ENCODE measurements around the gene FBLIM1. TPM values are rescaled to one million over a fixed set of nuclear protein-coding genes. Genes with fewer than 3 reads are reported as not detected.
A peak's percentile ranks its signal among the peaks of the same experiment; 100 is the strongest.

FBLIM1 gene
- total RNA-seq, 2 donors from 2014 or later: 42.5 to 46.2 TPM

DNA sequence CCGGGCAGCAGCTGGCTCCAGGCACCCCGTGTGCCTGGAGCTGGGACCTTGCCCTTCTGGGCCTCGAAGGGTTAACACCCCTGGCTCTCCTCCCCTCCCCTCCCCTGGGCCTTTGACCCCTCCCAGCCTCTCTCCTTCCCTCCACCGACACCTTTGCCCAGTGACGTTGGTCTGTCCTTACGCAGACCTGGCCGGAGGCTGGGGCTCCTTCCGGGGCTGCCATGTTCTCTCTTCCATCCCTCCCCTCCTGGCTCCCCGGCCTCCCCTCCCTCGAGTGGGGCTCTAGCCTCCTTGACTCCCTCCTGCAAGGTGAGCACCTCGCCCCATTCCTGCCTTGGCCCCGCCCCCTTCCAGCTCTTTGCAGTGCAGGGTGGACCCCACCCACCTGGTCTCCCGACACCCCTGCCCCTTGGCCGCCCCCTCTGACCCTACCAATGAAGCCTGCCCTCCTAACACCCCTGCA lies 16.2 kb upstream of the FBLIM1 start, which contains the start of gene TMEM82:
Gene TMEM82 (plus strand): TSS at position 161 of the 463 bp plus-strand sequence. CDS start 61 bp downstream, at position 222.
- Histone ChIP-seq H3K9me3 (no peaks in the 10 kb centered on the region), H3K27me3 (no peaks in the 10 kb centered on the region), H3K4me1 (peaks cover 29% of the 10 kb centered on the region), H3K4me3 (no peak within 1 kb of the TSS), H3K36me3 (replicated peaks in 1 of 2; ENCODE audit: insufficient read depth in 1 of 2, low read depth in 2 of 2) (no peaks in the 10 kb centered on the region), H3K27ac (no peak within 1 kb of the TSS)
- TF ChIP-seq, protein P1, sequence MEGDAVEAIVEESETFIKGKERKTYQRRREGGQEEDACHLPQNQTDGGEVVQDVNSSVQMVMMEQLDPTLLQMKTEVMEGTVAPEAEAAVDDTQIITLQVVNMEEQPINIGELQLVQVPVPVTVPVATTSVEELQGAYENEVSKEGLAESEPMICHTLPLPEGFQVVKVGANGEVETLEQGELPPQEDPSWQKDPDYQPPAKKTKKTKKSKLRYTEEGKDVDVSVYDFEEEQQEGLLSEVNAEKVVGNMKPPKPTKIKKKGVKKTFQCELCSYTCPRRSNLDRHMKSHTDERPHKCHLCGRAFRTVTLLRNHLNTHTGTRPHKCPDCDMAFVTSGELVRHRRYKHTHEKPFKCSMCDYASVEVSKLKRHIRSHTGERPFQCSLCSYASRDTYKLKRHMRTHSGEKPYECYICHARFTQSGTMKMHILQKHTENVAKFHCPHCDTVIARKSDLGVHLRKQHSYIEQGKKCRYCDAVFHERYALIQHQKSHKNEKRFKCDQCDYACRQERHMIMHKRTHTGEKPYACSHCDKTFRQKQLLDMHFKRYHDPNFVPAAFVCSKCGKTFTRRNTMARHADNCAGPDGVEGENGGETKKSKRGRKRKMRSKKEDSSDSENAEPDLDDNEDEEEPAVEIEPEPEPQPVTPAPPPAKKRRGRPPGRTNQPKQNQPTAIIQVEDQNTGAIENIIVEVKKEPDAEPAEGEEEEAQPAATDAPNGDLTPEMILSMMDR (IDR thresholded peaks at IDR 0.05): no peak
- no peak for TF ChIP-seq POLR2A (IDR thresholded peaks at IDR 0.05)
- ATAC-seq (no peak), DNase-seq (peak in 1 of 4 donors; percentile 16)
- intact Hi-C loops (cut with DNase I): loop anchor here (10.0 kb wide), 1 partner anchor 148 kb away; no protein-coding TSS in a partner anchor
- 34 to 39% methylated on average over 13 to 14 of the region's 14 CpGs for WGBS, 2 donors

DNA sequence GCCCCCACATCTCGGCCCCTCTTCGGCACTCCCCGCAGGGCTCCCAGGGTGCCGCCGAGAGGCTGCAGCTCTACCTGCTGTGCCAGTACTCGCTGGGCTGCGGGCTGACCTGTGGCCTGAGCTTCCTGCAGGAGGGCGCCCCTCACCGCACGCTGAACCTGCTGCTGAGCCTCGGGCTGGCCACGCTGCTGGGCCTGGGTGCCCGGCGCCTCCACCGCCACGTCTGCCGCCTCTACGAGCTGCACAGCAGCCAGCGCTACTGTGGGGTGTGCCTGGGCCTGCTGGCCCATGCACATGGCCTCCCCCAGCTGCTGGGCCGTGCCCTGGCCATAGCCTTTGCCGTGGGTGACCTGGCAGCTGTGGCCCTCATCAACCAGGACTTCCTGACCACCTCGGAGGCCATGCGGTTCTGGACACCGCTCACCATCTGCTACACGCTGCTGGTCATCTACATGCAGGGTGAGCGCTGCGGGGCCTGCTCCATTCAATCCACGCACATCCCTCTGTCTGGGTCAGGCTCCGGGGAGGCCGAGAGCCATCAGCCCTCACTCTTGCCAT lies 14.4 kb upstream of the FBLIM1 start:
- TF ChIP-seq, protein P1 (IDR thresholded peaks at IDR 0.05): no peak
- no peak for TF ChIP-seq POLR2A (IDR thresholded peaks at IDR 0.05)
- intact Hi-C loops (cut with DNase I): loop anchor here (10.0 kb wide), 1 partner anchor 149 kb away; no protein-coding TSS in a partner anchor
- H3K36me3 ChIP-seq (replicated peaks in 1 of 2; ENCODE audit: insufficient read depth in 1 of 2, low read depth in 2 of 2): no peaks in the 10 kb centered on the region
- H3K27ac ChIP-seq: no peak overlapping the region
- H3K9me3 ChIP-seq: no peaks in the 10 kb centered on the region
- no peaks in the 10 kb centered on the region for H3K27me3 ChIP-seq
- no peak overlapping the region for H3K4me3 ChIP-seq
- peaks cover 11% of the 10 kb centered on the region for H3K4me1 ChIP-seq
- no peak for DNase-seq
- no peak for ATAC-seq
- WGBS, 2 donors: 79 to 87% methylated on average over 5 to 30 of the region's 30 CpGs

DNA sequence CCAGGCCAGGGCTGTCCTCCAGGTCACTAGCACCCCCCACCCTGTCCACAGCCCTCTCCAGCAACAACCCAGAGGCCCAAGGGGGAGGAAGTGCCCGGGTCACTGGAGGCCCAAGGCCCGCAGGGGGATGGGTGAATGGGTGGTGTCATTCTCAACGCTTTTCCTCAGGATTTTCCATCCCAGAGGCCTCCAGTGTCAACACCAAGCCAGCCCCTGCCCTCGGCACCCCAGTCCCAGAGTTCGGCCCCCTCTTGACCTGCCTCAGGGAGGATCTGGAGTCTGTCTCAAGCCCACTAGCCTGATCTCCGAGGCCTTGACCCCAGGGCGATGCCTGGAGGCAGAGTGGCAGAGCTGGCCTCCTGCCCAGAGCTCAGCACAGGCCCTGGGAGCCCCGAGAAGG lies 11.2 kb upstream of the FBLIM1 start:
- H3K4me1 ChIP-seq: peaks cover 10% of the 10 kb centered on the region
- H3K36me3 ChIP-seq (replicated peaks in 1 of 2; ENCODE audit: insufficient read depth in 1 of 2, low read depth in 2 of 2): no peaks in the 10 kb centered on the region
- DNase-seq (no peak), ATAC-seq (no peak)
- WGBS, 2 donors: 60 to 61% methylated on average over 7 to 8 of the region's 8 CpGs
- H3K27me3 ChIP-seq: no peaks in the 10 kb centered on the region
- intact Hi-C loops (cut with DNase I): loop anchor here (10.0 kb wide), 1 partner anchor 153 kb away; no protein-coding TSS in a partner anchor
- no peak overlapping the region for H3K27ac ChIP-seq
- TF ChIP-seq POLR2A (IDR thresholded peaks at IDR 0.05): no peak
- TF ChIP-seq, protein P1 (IDR thresholded peaks at IDR 0.05): no peak
- H3K4me3 ChIP-seq: no peak overlapping the region
- no peaks in the 10 kb centered on the region for H3K9me3 ChIP-seq

DNA sequence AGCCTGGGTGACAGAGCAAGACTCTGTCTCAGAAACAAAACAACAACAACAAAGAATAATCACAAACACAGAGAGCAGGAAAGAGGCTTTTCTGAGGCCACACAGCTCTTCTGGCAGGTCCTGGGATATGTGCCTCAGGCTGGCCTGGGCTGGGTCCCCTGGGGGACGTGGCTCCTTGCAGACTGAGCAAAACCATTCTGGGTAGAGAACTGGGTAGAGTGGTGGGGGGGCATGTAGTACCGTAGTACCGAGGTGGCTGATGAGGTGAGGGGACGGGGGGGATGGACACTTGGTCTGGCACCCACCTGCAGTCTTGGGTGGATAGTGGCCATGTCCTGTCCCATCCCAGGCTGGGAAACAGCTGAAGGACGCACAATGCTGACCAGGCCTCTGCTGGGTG lies 10.3 kb upstream of the FBLIM1 start:
- Histone ChIP-seq H3K36me3 (replicated peaks in 1 of 2; ENCODE audit: insufficient read depth in 1 of 2, low read depth in 2 of 2) (no peaks in the 10 kb centered on the region), H3K4me3 (no peak overlapping the region), H3K27me3 (no peaks in the 10 kb centered on the region), H3K27ac (no peak overlapping the region), H3K9me3 (no peaks in the 10 kb centered on the region), H3K4me1 (peaks cover 10% of the 10 kb centered on the region)
- TF ChIP-seq POLR2A (IDR thresholded peaks at IDR 0.05): no peak
- TF ChIP-seq, protein P1 (IDR thresholded peaks at IDR 0.05): no peak
- intact Hi-C loops (cut with DNase I): loop anchor here (10.0 kb wide), 1 partner anchor 153 kb away; no protein-coding TSS in a partner anchor
- ATAC-seq: no peak
- DNase-seq: no peak
- WGBS, 2 donors: 69 to 94% methylated on average over 3 to 5 of the region's 5 CpGs
